Measurements from ENCODE around the gene REC8.

- TF ChIP-seq POLR2A (IDR thresholded peaks at IDR 0.05; ENCODE audit: low read depth, low read length) (no peak), POLR2AphosphoS5 (IDR thresholded peaks at IDR 0.05; ENCODE audit: low read depth, low read length) (no peak), TAF1 (IDR thresholded peaks at IDR 0.05; ENCODE audit: borderline replicate concordance, low read depth, low read length) (no peak)
These were observed 39.7 kb upstream of the REC8 start for GRCh38 chr14:24132061-24132685.

All from GM12892 (cell line).